PFSK-1 (cell line): ENCODE data around the gene NHERF2.

Experiments used
- FOXP2 ChIP-seq: optimal IDR thresholded peaks from 2 replicates; pipeline ENCODE3; 2011; ENCODE audit warnings: borderline replicate concordance, control low read depth, inconsistent platforms; ENCODE audit not compliant: insufficient read depth; ENCODE audit errors: extremely low read length, extremely low read depth
- POLR2AphosphoS5 ChIP-seq: IDR thresholded peaks from 2 replicates; pipeline ENCODE4 v1.6.1; 2012; ENCODE audit warnings: low read depth, mild to moderate bottlenecking, control low read depth, low read length, moderate library complexity
- REST ChIP-seq, 2 experiments: IDR thresholded peaks; 2 replicates each; pipeline versions ENCODE4 v1.6.1 to v1.8.0; 2011 to 2012; ENCODE audit warnings: low read depth in 2 of 2, low read length in 2 of 2, control low read depth in 1 of 2, inconsistent platforms in 1 of 2, mild to moderate bottlenecking in 1 of 2, moderate library complexity in 1 of 2; ENCODE audit not compliant: insufficient read depth in 1 of 2
- SIN3A ChIP-seq: IDR thresholded peaks from 2 replicates; pipeline ENCODE4 v1.6.1; 2012; ENCODE audit warnings: mild to moderate bottlenecking, low read length, moderate library complexity, borderline replicate concordance; ENCODE audit not compliant: insufficient read depth
- TAF1 ChIP-seq: IDR thresholded peaks from 2 replicates; pipeline ENCODE4 v1.6.1; 2012; ENCODE audit warnings: low read length, control low read depth, borderline replicate concordance; ENCODE audit not compliant: insufficient read depth

NHERF2 gene

GRCh38 chr16:2079311-2079800 is 52.7 kb downstream of the NHERF2 start:
- TF ChIP-seq POLR2AphosphoS5 (no peak), TAF1 (no peak), FOXP2 (no peak), SIN3A (no peak), REST (IDR thresholded peaks at IDR 0.05; ENCODE audit: insufficient read depth in 1 of 2, low read depth in 2 of 2, low read length in 2 of 2) (no peak)

- TF ChIP-seq TAF1 (no peak), REST (IDR thresholded peaks at IDR 0.05; ENCODE audit: insufficient read depth in 1 of 2, low read depth in 2 of 2, low read length in 2 of 2) (no peak), POLR2AphosphoS5 (no peak), SIN3A (no peak), FOXP2 (no peak)
These were observed 53.3 kb downstream of the NHERF2 start for GRCh38 chr16:2079991-2080390.

- TF ChIP-seq TAF1 (no peak), FOXP2 (no peak), SIN3A (no peak), POLR2AphosphoS5 (no peak), REST (IDR thresholded peaks at IDR 0.05; ENCODE audit: insufficient read depth in 1 of 2, low read depth in 2 of 2, low read length in 2 of 2) (no peak)
These were observed 54.7 kb downstream of the NHERF2 start for GRCh38 chr16:2081201-2082084.

GRCh38 chr16:2082171-2082982 is 55.7 kb downstream of the NHERF2 start:
- TF ChIP-seq POLR2AphosphoS5 (no peak), TAF1 (no peak), SIN3A (no peak), REST (IDR thresholded peaks at IDR 0.05; ENCODE audit: insufficient read depth in 1 of 2, low read depth in 2 of 2, low read length in 2 of 2) (no peak), FOXP2 (peak; percentile 16)
